B cell (primary cell): ENCODE results near the gene IKBKE. TPM values are rescaled to one million over a fixed set of nuclear protein-coding genes. Genes with fewer than 3 reads are reported as not detected.
A peak's percentile ranks its signal among the peaks of the same experiment; 100 is the strongest.

Experiments
- ATAC-seq: fragments of 200-7000 bp; cut with Tn5 transposase; one replicate; pipeline ENCODE4 v1.10.0; 2021; ENCODE audit warnings: low read depth, mild to moderate bottlenecking, moderate number of reproducible peaks, moderate library complexity
- CTCF ChIA-PET: fragments of 350-600 bp; sonication (Branson Sonifier 250); formaldehyde crosslinking; loops from one replicate; lab custom pipeline; 2021; ENCODE audit warnings: antibody characterized with exemption, inconsistent platforms; lab: Charles Lee
- POLR2A ChIA-PET: fragments of 350-600 bp; sonication (Branson Sonifier 250); formaldehyde crosslinking; loops from one replicate; lab custom pipeline; 2021; ENCODE audit warnings: antibody characterized with exemption; lab: Charles Lee
- DNase-seq: peaks from one replicate; pipeline ENCODE4 v3.0.0; 2013
- H2AFZ ChIP-seq: 2 replicates; pipeline ENCODE4 v1.6.1; 2012; ENCODE audit warnings: mild to moderate bottlenecking, low read depth, low read length; ENCODE audit not compliant: insufficient read depth, poor library complexity, severe bottlenecking
- H3K27ac ChIP-seq, 2 donors: 1 replicate in 1 of 2; 2 replicates in 1 of 2; pipeline ENCODE4 v1.5.1; 2012 to 2013; ENCODE audit warnings: low read length in 2 of 2, mild to moderate bottlenecking in 2 of 2, moderate library complexity in 1 of 2
- H3K27me3 ChIP-seq, 4 experiments: fragments of 200-600 bp in 1 of 4; sonication (generic) in 1 of 4; replicated peaks in 1 of 4; 1 replicate in 2 of 4; 2 replicates in 2 of 4; pipeline versions ENCODE4 v1.6.1 to v1.7.0; 2013 to 2016; ENCODE audit warnings: low read length in 3 of 4, mild to moderate bottlenecking in 2 of 4, mixed read lengths in 1 of 4, moderate library complexity in 1 of 4; ENCODE audit not compliant: insufficient read depth in 4 of 4, control insufficient read depth in 3 of 4; ENCODE audit errors: control extremely low read depth in 1 of 4
- H3K36me3 ChIP-seq, 2 experiments: replicated peaks in 1 of 2; 1 replicate in 1 of 2; 2 replicates in 1 of 2; pipeline versions ENCODE4 v1.6.1 to v1.7.1; 2013; ENCODE audit warnings: low read length in 1 of 2; ENCODE audit not compliant: insufficient read depth in 2 of 2, control insufficient read depth in 1 of 2; ENCODE audit errors: control extremely low read depth in 1 of 2, extremely low read depth in 1 of 2
- H3K4me1 ChIP-seq, 2 donors: fragments of 200-600 bp in 1 of 2; sonication (generic) in 1 of 2; 1 replicate in 1 of 2; 2 replicates in 1 of 2; pipeline versions ENCODE4 v1.5.1 to v1.6.1; 2013 to 2017; ENCODE audit warnings: low read length in 2 of 2; ENCODE audit not compliant: control insufficient read depth in 2 of 2, insufficient read depth in 2 of 2
- H3K4me2 ChIP-seq: replicated peaks from 2 replicates; pipeline ENCODE3; 2012; ENCODE audit warnings: mild to moderate bottlenecking, low read depth, low read length; ENCODE audit not compliant: poor library complexity, severe bottlenecking
- H3K4me3 ChIP-seq, 5 experiments: fragments of 200-600 bp in 1 of 5; sonication (generic) in 1 of 5; 1 replicate in 3 of 5; 2 replicates in 2 of 5; pipeline versions ENCODE4 v1.5.1 to v1.7.0; 2011 to 2016; ENCODE audit warnings: low read length in 4 of 5, mild to moderate bottlenecking in 4 of 5, low read depth in 2 of 5, control low read depth in 1 of 5, moderate library complexity in 1 of 5; ENCODE audit not compliant: insufficient read depth in 1 of 5; ENCODE audit errors: control extremely low read depth in 1 of 5, extremely low read depth in 1 of 5
- H3K79me2 ChIP-seq: fragments of 200-600 bp; sonication (generic); one replicate; pipeline ENCODE4 v1.6.0; 2016; ENCODE audit warnings: low read length; ENCODE audit not compliant: control insufficient read depth, insufficient read depth
- H3K9ac ChIP-seq: fragments of 200-600 bp; sonication (generic); 2 replicates; pipeline ENCODE4 v1.6.1; 2017; ENCODE audit warnings: mild to moderate bottlenecking, low read length, moderate library complexity
- H3K9me3 ChIP-seq, 3 donors: one replicate each; pipeline versions ENCODE4 v1.6.1 to v1.7.1; 2013; ENCODE audit warnings: low read length in 2 of 3; ENCODE audit not compliant: control insufficient read depth in 2 of 3, insufficient read depth in 1 of 3; ENCODE audit errors: control extremely low read depth in 1 of 3
- H4K20me1 ChIP-seq: 2 replicates; pipeline ENCODE4 v1.6.0; 2012; ENCODE audit warnings: mild to moderate bottlenecking, low read length; ENCODE audit not compliant: insufficient read depth, control insufficient read depth, poor library complexity, severe bottlenecking
- H3K27ac Mint-ChIP-seq: one replicate; pipeline ENCODE4 v1.8.0; 2021; ENCODE audit warnings: mixed read lengths
- H3K27me3 Mint-ChIP-seq: one replicate; pipeline ENCODE4 v1.8.0; 2021; ENCODE audit warnings: mixed read lengths
- H3K4me1 Mint-ChIP-seq: one replicate; pipeline ENCODE4 v1.8.0; 2021; ENCODE audit warnings: mixed read lengths
- H3K4me3 Mint-ChIP-seq: one replicate; pipeline ENCODE4 v1.8.0; 2021; ENCODE audit warnings: mixed read lengths
- H3K9me3 Mint-ChIP-seq: one replicate; pipeline ENCODE4 v1.8.0; 2022; ENCODE audit warnings: mixed read lengths; ENCODE audit not compliant: insufficient read depth
- EZH2 ChIP-seq: IDR thresholded peaks from 2 replicates; pipeline ENCODE4 v1.6.1; 2012; ENCODE audit warnings: borderline replicate concordance, low read depth, mild to moderate bottlenecking, moderate library complexity, low read length; ENCODE audit not compliant: insufficient read depth, poor library complexity, severe bottlenecking
- whole genome bisulfite sequencing: methylation state at CpG from one replicate; pipeline ENCODE4 v1.1.5; 2013; ENCODE audit warnings: missing lambda C conversion rate; ENCODE audit not compliant: insufficient coverage; 5-methylcytosine and 5-hydroxymethylcytosine counted together
- intact Hi-C: fragments of 100-400 bp; cut with micrococcal nuclease; formaldehyde crosslinking; loops from one replicate; pipeline ENCODE4 v1.10.0; 2022
- polyA plus RNA-seq: library from polyadenylated mRNA; depleted of rRNA; stranded (reverse); fragments of >200 nt; gene quantifications from 2 replicates; pipeline ENCODE4 v1.2.3, GENCODE V29; 2012
- total RNA-seq, 2 donors: library from RNA; stranded (reverse); fragments of 120-200 nt in 1 of 2; gene quantifications; 1 replicate in 1 of 2; 2 replicates in 1 of 2; pipeline versions ENCODE4 v1.2.3 to v1.2.4, GENCODE V29; 2013 to 2022
- TF ChIP-seq, protein P1 (sequence below): fragments of 200-600 bp; IDR thresholded peaks from one replicate; pipeline ENCODE4 v1.8.0; 2022; ENCODE audit warnings: antibody characterized with exemption, mild to moderate bottlenecking

The IKBKE gene
- total and polyA plus RNA-seq, 2 donors (not counting 1 experiment from before 2014, with no cell fraction given) = 40.8 to 55.4 TPM

DNA sequence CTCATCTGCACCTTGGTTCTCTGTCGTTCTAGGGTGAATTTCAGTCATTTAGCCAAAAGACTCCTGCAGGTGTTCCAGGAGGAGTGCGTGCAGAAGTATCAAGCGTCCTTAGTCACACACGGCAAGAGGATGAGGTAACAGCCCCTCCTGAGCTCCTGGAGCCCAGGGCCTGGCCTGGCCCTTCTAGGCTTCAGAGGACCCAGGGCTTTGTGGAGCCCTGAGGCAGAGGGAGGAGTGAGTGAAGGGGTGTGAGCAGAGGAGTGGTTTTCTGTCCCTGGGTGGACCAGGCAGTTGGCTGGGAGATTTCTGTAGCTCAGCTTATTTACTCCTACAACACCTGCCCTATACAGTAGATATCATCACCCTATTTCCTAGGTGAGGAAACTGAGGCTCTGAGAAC lies 21.3 kb downstream of the IKBKE start:
- H3K27ac ChIP-seq = no peak overlapping the region
- DNase-seq (no peak), ATAC-seq (no peak)
- 91% methylated on average over 4 of the region's 4 CpGs for WGBS
- no peak overlapping the region for H3K9ac ChIP-seq
- Mint-ChIP-seq H3K9me3 (no peaks in the 10 kb centered on the region), H3K27ac (no peak overlapping the region), H3K4me3 (no peak overlapping the region), H3K27me3 (no peaks in the 10 kb centered on the region), H3K4me1 (peaks cover 22% of the 10 kb centered on the region)
- ChIA-PET POLR2A (no interaction called here), CTCF (interaction anchor here (1.4 to 7.4 kb wide), 7 partner anchors 11 to 491 kb away, joined by 3 to 81 read pairs (median 10); no protein-coding TSS in a partner anchor)
- H3K36me3 ChIP-seq = peaks cover 0 to 55% of the 10 kb centered on the region in 2 experiments
- no peak overlapping the region for H3K4me3 ChIP-seq
- peaks cover 13% of the 10 kb centered on the region for H4K20me1 ChIP-seq
- intact Hi-C loops = loop anchor here (2.0 to 10.0 kb wide), 2 partner anchors 53 to 493 kb away; no protein-coding TSS in a partner anchor
- no peak overlapping the region for H3K4me2 ChIP-seq
- TF ChIP-seq, protein P1, sequence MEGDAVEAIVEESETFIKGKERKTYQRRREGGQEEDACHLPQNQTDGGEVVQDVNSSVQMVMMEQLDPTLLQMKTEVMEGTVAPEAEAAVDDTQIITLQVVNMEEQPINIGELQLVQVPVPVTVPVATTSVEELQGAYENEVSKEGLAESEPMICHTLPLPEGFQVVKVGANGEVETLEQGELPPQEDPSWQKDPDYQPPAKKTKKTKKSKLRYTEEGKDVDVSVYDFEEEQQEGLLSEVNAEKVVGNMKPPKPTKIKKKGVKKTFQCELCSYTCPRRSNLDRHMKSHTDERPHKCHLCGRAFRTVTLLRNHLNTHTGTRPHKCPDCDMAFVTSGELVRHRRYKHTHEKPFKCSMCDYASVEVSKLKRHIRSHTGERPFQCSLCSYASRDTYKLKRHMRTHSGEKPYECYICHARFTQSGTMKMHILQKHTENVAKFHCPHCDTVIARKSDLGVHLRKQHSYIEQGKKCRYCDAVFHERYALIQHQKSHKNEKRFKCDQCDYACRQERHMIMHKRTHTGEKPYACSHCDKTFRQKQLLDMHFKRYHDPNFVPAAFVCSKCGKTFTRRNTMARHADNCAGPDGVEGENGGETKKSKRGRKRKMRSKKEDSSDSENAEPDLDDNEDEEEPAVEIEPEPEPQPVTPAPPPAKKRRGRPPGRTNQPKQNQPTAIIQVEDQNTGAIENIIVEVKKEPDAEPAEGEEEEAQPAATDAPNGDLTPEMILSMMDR = no peak
- no peak for TF ChIP-seq EZH2
- H3K27me3 ChIP-seq = no peaks in the 10 kb centered on the region
- no peaks in the 10 kb centered on the region for H3K79me2 ChIP-seq
- H3K4me1 ChIP-seq = peaks cover 19 to 20% of the 10 kb centered on the region in 2 donors
- no peak overlapping the region for H2AFZ ChIP-seq
- no peaks in the 10 kb centered on the region for H3K9me3 ChIP-seq

DNA sequence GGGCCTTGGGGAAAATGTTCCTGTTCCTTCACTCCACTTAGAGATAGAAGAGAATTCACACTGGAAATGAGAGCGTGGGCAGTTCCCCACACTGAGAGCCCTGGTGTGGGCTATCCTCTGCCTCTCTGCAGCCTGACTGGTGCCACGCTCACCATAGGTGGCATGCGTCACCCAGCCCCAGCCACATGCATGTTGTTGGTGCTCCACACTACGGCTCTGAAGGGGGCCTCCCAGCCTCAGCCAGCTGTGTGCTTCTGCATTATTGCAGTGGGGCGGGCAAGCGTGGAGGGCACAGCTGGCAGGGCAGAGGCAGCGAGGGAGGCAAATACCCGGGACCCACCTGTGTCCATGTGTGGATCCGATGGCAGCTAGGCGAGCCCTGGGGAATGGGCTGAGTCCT lies 22.3 kb downstream of the IKBKE start:
- Mint-ChIP-seq H3K9me3 (no peaks in the 10 kb centered on the region), H3K27me3 (no peaks in the 10 kb centered on the region), H3K4me1 (peaks cover 31% of the 10 kb centered on the region), H3K4me3 (no peak overlapping the region), H3K27ac (peak overlapping the region; percentile 50)
- Histone ChIP-seq H3K79me2 (no peaks in the 10 kb centered on the region), H2AFZ (no peak overlapping the region), H3K36me3 (peaks cover 0 to 50% of the 10 kb centered on the region in 2 experiments), H4K20me1 (peaks cover 13% of the 10 kb centered on the region), H3K27me3 (no peaks in the 10 kb centered on the region), H3K4me2 (no peak overlapping the region), H3K4me1 (peaks cover 29% of the 10 kb centered on the region in 2 donors), H3K4me3 (no peak overlapping the region), H3K9me3 (no peaks in the 10 kb centered on the region), H3K9ac (no peak overlapping the region), H3K27ac (no peak overlapping the region)
- CTCF ChIA-PET = interaction anchor here (1.4 to 7.4 kb wide), 7 partner anchors 13 to 490 kb away, joined by 3 to 81 read pairs (median 6); no protein-coding TSS in a partner anchor
- intact Hi-C loops = loop anchor here (10.0 kb wide), 1 partner anchor 492 kb away; no protein-coding TSS in a partner anchor
- POLR2A ChIA-PET = no interaction called here
- 94% methylated on average over 10 of the region's 10 CpGs for WGBS
- DNase-seq (no peak), ATAC-seq (no peak)
- TF ChIP-seq, protein P1 = no peak
- no peak for TF ChIP-seq EZH2
